ENCODE data around the gene AQP1. TPM values are rescaled to one million over a fixed set of nuclear protein-coding genes. Genes with fewer than 3 reads are reported as not detected.

The AQP1 gene
- total and polyA plus RNA-seq, 2 donors (not counting 1 experiment from before 2014, with no cell fraction given) = not detected

DNA sequence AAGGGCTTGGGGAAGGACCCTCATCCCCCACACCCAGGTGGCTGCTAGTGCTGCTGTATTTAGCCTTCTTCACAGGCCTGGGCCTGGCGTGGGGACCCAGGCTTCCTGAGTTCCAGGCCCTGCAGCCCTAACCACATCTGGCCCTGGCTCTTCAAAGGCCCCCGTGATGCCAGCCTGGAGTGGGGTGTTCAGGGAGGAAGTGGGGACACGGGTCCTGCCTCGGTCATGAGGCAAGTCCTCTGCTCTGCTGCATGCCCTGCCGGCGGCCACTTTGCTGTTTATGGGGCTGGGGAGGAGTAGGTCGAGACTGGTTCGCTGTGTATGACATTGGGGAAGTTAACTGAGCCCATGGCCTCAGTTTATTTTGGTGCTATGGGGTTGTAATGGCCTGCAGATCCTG lies 8.5 kb upstream of the AQP1 start:
- DNase-seq (no peak), ATAC-seq (ENCODE audit: low read depth) (no peak)
- Histone ChIP-seq H3K79me2 (ENCODE audit: control insufficient read depth, insufficient read depth, low read length) (no peaks in the 10 kb centered on the region), H3K36me3 (replicated peaks in 1 of 2; ENCODE audit: control extremely low read depth in 1 of 2, control insufficient read depth in 1 of 2, extremely low read depth in 1 of 2, insufficient read depth in 2 of 2, low read length in 1 of 2) (no peaks in the 10 kb centered on the region), H3K9me3 (ENCODE audit: control extremely low read depth in 1 of 3, control insufficient read depth in 2 of 3, insufficient read depth in 1 of 3, low read length in 2 of 3) (no peaks in the 10 kb centered on the region), H4K20me1 (ENCODE audit: control insufficient read depth, insufficient read depth, low read length, poor library complexity, severe bottlenecking) (no peaks in the 10 kb centered on the region), H2AFZ (ENCODE audit: insufficient read depth, low read depth, low read length, poor library complexity, severe bottlenecking) (no peak overlapping the region), H3K27me3 (replicated peaks in 1 of 4; ENCODE audit: control extremely low read depth in 1 of 4, control insufficient read depth in 3 of 4, insufficient read depth in 4 of 4, low read length in 3 of 4) (no peaks in the 10 kb centered on the region), H3K4me2 (replicated peaks; ENCODE audit: low read depth, low read length, poor library complexity, severe bottlenecking) (no peak overlapping the region), H3K9ac (ENCODE audit: low read length) (no peak overlapping the region), H3K4me1 (ENCODE audit: control insufficient read depth in 2 of 2, insufficient read depth in 2 of 2, low read length in 2 of 2) (no peaks in the 10 kb centered on the region), H3K4me3 (ENCODE audit: control extremely low read depth in 1 of 5, extremely low read depth in 1 of 5, insufficient read depth in 1 of 5, low read depth in 2 of 5, low read length in 4 of 5) (no peak overlapping the region), H3K27ac (ENCODE audit: low read length in 2 of 2) (no peak overlapping the region)
- Mint-ChIP-seq H3K27ac (no peak overlapping the region), H3K4me1 (no peaks in the 10 kb centered on the region), H3K27me3 (no peaks in the 10 kb centered on the region), H3K4me3 (no peak overlapping the region), H3K9me3 (ENCODE audit: insufficient read depth) (no peaks in the 10 kb centered on the region)
- WGBS (ENCODE audit: insufficient coverage) = 89% methylated on average over 7 of the region's 8 CpGs
- TF ChIP-seq, protein P1, sequence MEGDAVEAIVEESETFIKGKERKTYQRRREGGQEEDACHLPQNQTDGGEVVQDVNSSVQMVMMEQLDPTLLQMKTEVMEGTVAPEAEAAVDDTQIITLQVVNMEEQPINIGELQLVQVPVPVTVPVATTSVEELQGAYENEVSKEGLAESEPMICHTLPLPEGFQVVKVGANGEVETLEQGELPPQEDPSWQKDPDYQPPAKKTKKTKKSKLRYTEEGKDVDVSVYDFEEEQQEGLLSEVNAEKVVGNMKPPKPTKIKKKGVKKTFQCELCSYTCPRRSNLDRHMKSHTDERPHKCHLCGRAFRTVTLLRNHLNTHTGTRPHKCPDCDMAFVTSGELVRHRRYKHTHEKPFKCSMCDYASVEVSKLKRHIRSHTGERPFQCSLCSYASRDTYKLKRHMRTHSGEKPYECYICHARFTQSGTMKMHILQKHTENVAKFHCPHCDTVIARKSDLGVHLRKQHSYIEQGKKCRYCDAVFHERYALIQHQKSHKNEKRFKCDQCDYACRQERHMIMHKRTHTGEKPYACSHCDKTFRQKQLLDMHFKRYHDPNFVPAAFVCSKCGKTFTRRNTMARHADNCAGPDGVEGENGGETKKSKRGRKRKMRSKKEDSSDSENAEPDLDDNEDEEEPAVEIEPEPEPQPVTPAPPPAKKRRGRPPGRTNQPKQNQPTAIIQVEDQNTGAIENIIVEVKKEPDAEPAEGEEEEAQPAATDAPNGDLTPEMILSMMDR (IDR thresholded peaks at IDR 0.05) = no peak
- no peak for TF ChIP-seq EZH2 (IDR thresholded peaks at IDR 0.05; ENCODE audit: borderline replicate concordance, insufficient read depth, low read depth, low read length, poor library complexity, severe bottlenecking)
- intact Hi-C loops (cut with micrococcal nuclease) = no loop called here
- ChIA-PET CTCF (no interaction called here), POLR2A (no interaction called here)

DNA sequence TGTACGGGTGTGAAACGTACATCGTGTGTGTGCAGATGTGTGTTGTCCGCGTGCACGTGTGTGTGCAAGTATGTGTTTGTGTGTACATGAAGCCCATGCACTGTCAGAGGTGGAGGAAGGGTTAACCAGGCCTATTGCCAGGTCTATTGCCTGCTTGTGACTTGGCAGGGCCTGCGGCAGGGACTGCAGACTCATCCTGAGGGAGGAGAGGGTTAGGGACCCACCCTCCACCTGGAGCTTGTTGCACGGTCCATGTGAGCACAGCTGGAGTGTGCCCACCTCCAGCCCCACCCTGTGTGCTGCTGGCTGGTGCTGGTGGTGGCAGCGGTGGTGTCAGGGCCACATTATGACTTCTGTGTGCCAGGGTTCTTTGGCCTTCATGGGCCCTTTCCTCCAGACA lies 7.1 kb upstream of the AQP1 start:
- H3K9me3 Mint-ChIP-seq (ENCODE audit: insufficient read depth) = no peaks in the 10 kb centered on the region
- 90% methylated on average over 8 of the region's 9 CpGs for WGBS (ENCODE audit: insufficient coverage)
- Histone ChIP-seq H3K9me3 (ENCODE audit: control extremely low read depth in 1 of 3, control insufficient read depth in 2 of 3, insufficient read depth in 1 of 3, low read length in 2 of 3) (no peaks in the 10 kb centered on the region), H3K27me3 (replicated peaks in 1 of 4; ENCODE audit: control extremely low read depth in 1 of 4, control insufficient read depth in 3 of 4, insufficient read depth in 4 of 4, low read length in 3 of 4) (no peaks in the 10 kb centered on the region), H3K4me2 (replicated peaks; ENCODE audit: low read depth, low read length, poor library complexity, severe bottlenecking) (no peak overlapping the region), H3K79me2 (ENCODE audit: control insufficient read depth, insufficient read depth, low read length) (no peaks in the 10 kb centered on the region), H3K36me3 (replicated peaks in 1 of 2; ENCODE audit: control extremely low read depth in 1 of 2, control insufficient read depth in 1 of 2, extremely low read depth in 1 of 2, insufficient read depth in 2 of 2, low read length in 1 of 2) (no peaks in the 10 kb centered on the region), H3K4me3 (ENCODE audit: control extremely low read depth in 1 of 5, extremely low read depth in 1 of 5, insufficient read depth in 1 of 5, low read depth in 2 of 5, low read length in 4 of 5) (no peak overlapping the region), H3K4me1 (ENCODE audit: control insufficient read depth in 2 of 2, insufficient read depth in 2 of 2, low read length in 2 of 2) (no peaks in the 10 kb centered on the region), H2AFZ (ENCODE audit: insufficient read depth, low read depth, low read length, poor library complexity, severe bottlenecking) (no peak overlapping the region), H3K27ac (ENCODE audit: low read length in 2 of 2) (no peak overlapping the region), H3K9ac (ENCODE audit: low read length) (no peak overlapping the region), H4K20me1 (ENCODE audit: control insufficient read depth, insufficient read depth, low read length, poor library complexity, severe bottlenecking) (no peaks in the 10 kb centered on the region)
- TF ChIP-seq, protein P1 (IDR thresholded peaks at IDR 0.05) = no peak
- no peak for TF ChIP-seq EZH2 (IDR thresholded peaks at IDR 0.05; ENCODE audit: borderline replicate concordance, insufficient read depth, low read depth, low read length, poor library complexity, severe bottlenecking)
- H3K27me3 Mint-ChIP-seq = no peaks in the 10 kb centered on the region
- CTCF ChIA-PET = no interaction called here
- POLR2A ChIA-PET = no interaction called here
- intact Hi-C loops (cut with micrococcal nuclease) = no loop called here
- H3K4me1 Mint-ChIP-seq = no peaks in the 10 kb centered on the region
- no peak overlapping the region for H3K4me3 Mint-ChIP-seq
- no peak for DNase-seq
- H3K27ac Mint-ChIP-seq = no peak overlapping the region
- ATAC-seq (ENCODE audit: low read depth) = no peak
